ENCODE data around the gene FOXA1. TPM values are rescaled to one million over a fixed set of nuclear protein-coding genes. Genes with fewer than 3 reads are reported as not detected.

Gene FOXA1
- total and polyA plus RNA-seq, 2 of the 4 experiments (the other 2 are of a cell fraction): 0.18 to 0.31 TPM

- CTCF ChIA-PET: interaction anchor here (0.6 kb wide), 1 partner anchor 39 kb away, joined by 3 read pairs; no protein-coding TSS in a partner anchor
Measured at GRCh38 chr14:37596790-37597472, 1.9 kb upstream of the FOXA1 start.

More at GRCh38 chr14:37596790-37597472, 1.9 kb upstream of the FOXA1 start:
- no peaks in the 10 kb centered on the region for H3K79me1 ChIP-seq (ENCODE audit: low read depth in 1 of 2, low read length in 2 of 2)
- intact Hi-C loops (cut with micrococcal nuclease): loop anchor here (5.0 kb wide), 1 partner anchor 110 kb away; no protein-coding TSS in a partner anchor
- no peak overlapping the region for H3K4me3 ChIP-seq (ENCODE audit: insufficient read depth, low read depth, low read length)
- H2BK20ac ChIP-seq (ENCODE audit: low read depth, low read length): no peak overlapping the region
- in situ Hi-C loops (cut with MboI; ENCODE audit: low sequenced_read_pairs): no loop called here
- H3K27ac ChIP-seq (ENCODE audit: insufficient read depth, low read length): no peak overlapping the region
- no peak overlapping the region for H3K56ac ChIP-seq (ENCODE audit: extremely low read depth, insufficient read depth, low read length)
- H3K18ac ChIP-seq (ENCODE audit: low read depth, low read length): no peak overlapping the region
- ATAC-seq (ENCODE audit: low read depth) (no peak), DNase-seq (no peak)
- H3K14ac ChIP-seq (replicated peaks; ENCODE audit: low read depth, low read length): no peak overlapping the region
- H2AFZ ChIP-seq (replicated peaks; ENCODE audit: low read length, poor library complexity): no peak overlapping the region
- peaks cover 81% of the 10 kb centered on the region for H3K27me3 ChIP-seq (ENCODE audit: control insufficient read depth, insufficient read depth, low read length)
- peaks cover 5% of the 10 kb centered on the region; the same call in 1 of the 2 replicates for H3K4me1 ChIP-seq (ENCODE audit: control insufficient read depth, insufficient read depth, low read length)
- dilution Hi-C loops (cut with HindIII; ENCODE audit: low sequenced_read_pairs, unreplicated experiment): no loop called here
- no peak overlapping the region for H2AK5ac ChIP-seq (ENCODE audit: low read depth, low read length)
- no peaks in the 10 kb centered on the region for H4K20me1 ChIP-seq (ENCODE audit: insufficient read depth, low read length)
- no TSS peak for BruUV-seq (replicated peaks)
- no peak overlapping the region for H2BK5ac ChIP-seq (ENCODE audit: low read depth, low read length, poor library complexity, severe bottlenecking)
- H3K4ac ChIP-seq (ENCODE audit: low read depth, low read length): no peak overlapping the region
- H2BK120ac ChIP-seq (ENCODE audit: low read depth, low read length): no peak overlapping the region
- H2BK15ac ChIP-seq (ENCODE audit: low read depth, low read length): no peak overlapping the region
- H2AK9ac ChIP-seq (replicated peaks; ENCODE audit: low read depth, low read length, poor library complexity): no peak overlapping the region
- no peak overlapping the region for H4K8ac ChIP-seq (ENCODE audit: low read depth in 2 of 2, low read length in 2 of 2)
- no peak overlapping the region for H4K91ac ChIP-seq (ENCODE audit: insufficient read depth, low read depth, low read length)
- H3K9me3 ChIP-seq (ENCODE audit: control insufficient read depth, insufficient read depth, low read length): peaks cover 22% of the 10 kb centered on the region
- 60% methylated on average over 1 of the region's 7 CpGs; no CpG with 5 or more reads in 1 of the 2 experiments for WGBS, 2 experiments (ENCODE audit: extremely low coverage in 2 of 2, insufficient read length in 1 of 2)
- H3K9ac ChIP-seq (ENCODE audit: low read depth, low read length): no peak overlapping the region
- H3K23ac ChIP-seq (ENCODE audit: low read depth, low read length): no peak overlapping the region; the same call in 1 of the 2 replicates
- H4K5ac ChIP-seq (ENCODE audit: low read depth, low read length): no peak overlapping the region
- H3K9me1 ChIP-seq (ENCODE audit: insufficient read depth, low read length): 0 out of 2 replicates have a peak, but pooled peaks cover 3% of the 10 kb centered on the region
- POLR2A ChIA-PET (ENCODE audit: unreplicated experiment): no interaction called here
- H3K36me3 ChIP-seq (ENCODE audit: control insufficient read depth, insufficient read depth, low read length): no peaks in the 10 kb centered on the region
- no peak for TF ChIP-seq RCOR1 (IDR thresholded peaks at IDR 0.05; ENCODE audit: insufficient replicate concordance, low read length)
- no peak for TF ChIP-seq MXI1 (IDR thresholded peaks at IDR 0.05; ENCODE audit: borderline replicate concordance, low read depth, low read length)
- no peak for TF ChIP-seq FOS (IDR thresholded peaks at IDR 0.05; ENCODE audit: low read depth, low read length)
- no peak for TF ChIP-seq SMC3 (IDR thresholded peaks at IDR 0.05; ENCODE audit: low read depth, low read length)
- no peak for TF ChIP-seq NFE2L2 (IDR thresholded peaks at IDR 0.05; ENCODE audit: low read depth, low read length)
- no peak for TF ChIP-seq BHLHE40 (IDR thresholded peaks at IDR 0.05; ENCODE audit: low read depth, low read length)
- no peak for TF ChIP-seq RFX5 (IDR thresholded peaks at IDR 0.05; ENCODE audit: low read depth, low read length)
- no peak for TF ChIP-seq POLR2A (IDR thresholded peaks at IDR 0.05; ENCODE audit: low read depth, low read length)
- no peak overlapping the region for H3K4me2 ChIP-seq (ENCODE audit: low read depth, low read length)
